ENCODE measurements around the gene A4GNT.
"Not testable (repeated sequence)": the region's sequence is repeated elsewhere in the genome, so short reads cannot be mapped to it uniquely, and the experiment has no call there.

The A4GNT gene

GRCh38 chr3:138118612-138119422 lies 13.4 kb downstream of the A4GNT start:
- peak; percentile 74 for DNase-seq (ENCODE audit: low spot score)

GRCh38 chr3:138114988-138115971 lies 16.9 kb downstream of the A4GNT start, which contains the start of gene DZIP1L:
Gene DZIP1L, minus strand, starts transcription at chr3:138115608. Its CDS starts 11,637 bp downstream, at chr3:138103971.
- peak; percentile 23 for DNase-seq (ENCODE audit: low spot score)

GRCh38 chr3:138114431-138114918 lies 17.7 kb downstream of the A4GNT start:
- DNase-seq (ENCODE audit: low spot score): no peak

- no peak for DNase-seq (ENCODE audit: low spot score)
Measured at GRCh38 chr3:138113326-138113725, 18.9 kb downstream of the A4GNT start.

GRCh38 chr3:138112362-138112761 lies 19.8 kb downstream of the A4GNT start:
- no peak for DNase-seq (ENCODE audit: low spot score)

GRCh38 chr3:138105598-138105997 lies 26.6 kb downstream of the A4GNT start:
- DNase-seq (ENCODE audit: low spot score): no peak

GRCh38 chr3:138103466-138103865 lies 28.7 kb downstream of the A4GNT start:
- DNase-seq (ENCODE audit: low spot score): no peak

GRCh38 chr3:138101351-138101940 lies 30.7 kb downstream of the A4GNT start:
- DNase-seq (ENCODE audit: low spot score): not testable (repeated sequence)

- DNase-seq (ENCODE audit: low spot score): no peak
Measured at GRCh38 chr3:138099417-138099816, 32.8 kb downstream of the A4GNT start.

GRCh38 chr3:138097192-138098172 lies 34.7 kb downstream of the A4GNT start:
- DNase-seq (ENCODE audit: low spot score): no peak

GRCh38 chr3:138093721-138094120 lies 38.5 kb downstream of the A4GNT start:
- no peak for DNase-seq (ENCODE audit: low spot score)

GRCh38 chr3:138092023-138092422 lies 40.2 kb downstream of the A4GNT start:
- DNase-seq (ENCODE audit: low spot score): no peak

GRCh38 chr3:138089091-138089490 lies 43.1 kb downstream of the A4GNT start:
- no peak for DNase-seq (ENCODE audit: low spot score)

GRCh38 chr3:138085745-138086144 lies 46.4 kb downstream of the A4GNT start:
- DNase-seq (ENCODE audit: low spot score): not testable (repeated sequence)

- no peak for DNase-seq (ENCODE audit: low spot score)
Measured at GRCh38 chr3:138084196-138084595, 48.0 kb downstream of the A4GNT start.

- no peak for DNase-seq (ENCODE audit: low spot score)
Measured at GRCh38 chr3:138082992-138083386, 49.2 kb downstream of the A4GNT start.

- no peak for DNase-seq (ENCODE audit: low spot score)
Measured at GRCh38 chr3:138082085-138082991, 49.9 kb downstream of the A4GNT start.

- DNase-seq (ENCODE audit: low spot score): no peak
Measured at GRCh38 chr3:138081371-138082084, 50.7 kb downstream of the A4GNT start.

- DNase-seq (ENCODE audit: low spot score): no peak
Measured at GRCh38 chr3:138079901-138080300, 52.3 kb downstream of the A4GNT start.
